Transverse colon (tissue), 4 donors: ENCODE data around the gene MTFP1. TPM values are rescaled to one million over a fixed set of nuclear protein-coding genes. Genes with fewer than 3 reads are reported as not detected.

Experiments
- DNase-seq: peaks from one replicate; pipeline ENCODE4 v3.0.0-alpha.2; 2019
- H3K27ac ChIP-seq, 4 donors: fragments of 200-600 bp; sonication (generic); 2 replicates each; pipeline ENCODE4 v1.5.1; 2016 to 2018; ENCODE audit warnings: inconsistent platforms in 4 of 4
- H3K27me3 ChIP-seq: fragments of 200-600 bp; sonication (generic); 2 replicates; pipeline ENCODE4 v1.5.1; 2017; ENCODE audit warnings: inconsistent platforms
- H3K36me3 ChIP-seq, 4 donors: fragments of 200-600 bp; sonication (generic); 2 replicates each; pipeline ENCODE4 v1.5.1; 2017 to 2019; ENCODE audit warnings: inconsistent platforms in 4 of 4
- H3K4me1 ChIP-seq, 4 donors: fragments of 200-600 bp; sonication (generic); 2 replicates each; pipeline ENCODE4 v1.5.1; 2017 to 2020; ENCODE audit warnings: inconsistent platforms in 4 of 4
- H3K4me3 ChIP-seq, 4 donors: fragments of 200-600 bp; sonication (generic); 1 replicate in 1 of 4; 2 replicates in 3 of 4; pipeline versions ENCODE4 v1.5.1 to v1.6.1; 2017 to 2019; ENCODE audit warnings: inconsistent platforms in 4 of 4
- H3K9me3 ChIP-seq, 2 donors: fragments of 200-600 bp; sonication (generic); 2 replicates each; pipeline ENCODE4 v1.5.1; 2017 to 2019; ENCODE audit warnings: inconsistent platforms in 2 of 2
- EP300 ChIP-seq: sonication (generic); formaldehyde crosslinking; IDR thresholded peaks from one replicate; pipeline ENCODE4 v1.6.1; 2017; ENCODE audit warnings: antibody characterized with exemption, low read depth
- POLR2A ChIP-seq: fragments of 450-650 bp; IDR thresholded peaks from one replicate; pipeline ENCODE4 v1.6.1; 2016; ENCODE audit warnings: antibody characterized with exemption, mild to moderate bottlenecking, moderate library complexity
- POLR2AphosphoS5 ChIP-seq, 3 donors: sonication (generic); formaldehyde crosslinking; IDR thresholded peaks; one replicate each; pipeline ENCODE4 v1.6.1; 2016; ENCODE audit warnings: antibody characterized with exemption in 3 of 3
- WGBS, 2 donors: methylation state at CpG; one replicate each; pipeline ENCODE4 v1.1.5; 2018; ENCODE audit warnings: low coverage in 1 of 2; 5-methylcytosine and 5-hydroxymethylcytosine counted together
- in situ Hi-C, 4 donors: fragments of 200-750 bp; cut with MboI; loops; one replicate each; pipeline versions ENCODE4 v1.15.0 to v1.15.1; 2017; ENCODE audit warnings: low sequenced_read_pairs in 3 of 4, low pct_ligation_motif_present in 1 of 4, low pct_unique_long_range_greater_than_20kb in 1 of 4
- intact Hi-C: fragments of 100-400 bp; cut with DNase I; formaldehyde crosslinking; loops from one replicate; pipeline ENCODE4 v1.15.1; 2023; ENCODE audit warnings: low total_unique reads
- total RNA-seq, 4 donors: library from RNA; depleted of rRNA; stranded (reverse); fragments of >200 nt; gene quantifications; one replicate each; pipeline ENCODE4 v1.1.0, GENCODE V29; 2016
- TF ChIP-seq, protein P1 (sequence below), 5 experiments: fragments of 200-600 bp in 3 of 5; fragments of 450-650 bp in 2 of 5; sonication (generic) in 3 of 5; IDR thresholded peaks; 1 replicate in 2 of 5; 2 replicates in 3 of 5; pipeline ENCODE4 v1.5.1; 2016 to 2017; ENCODE audit warnings: antibody characterized with exemption in 5 of 5, inconsistent platforms in 3 of 5, mild to moderate bottlenecking in 2 of 5, moderate library complexity in 1 of 5

Gene MTFP1
- total RNA-seq, 4 donors from 2014 or later = 2.0 to 48.6 (median 21.4) TPM

DNA sequence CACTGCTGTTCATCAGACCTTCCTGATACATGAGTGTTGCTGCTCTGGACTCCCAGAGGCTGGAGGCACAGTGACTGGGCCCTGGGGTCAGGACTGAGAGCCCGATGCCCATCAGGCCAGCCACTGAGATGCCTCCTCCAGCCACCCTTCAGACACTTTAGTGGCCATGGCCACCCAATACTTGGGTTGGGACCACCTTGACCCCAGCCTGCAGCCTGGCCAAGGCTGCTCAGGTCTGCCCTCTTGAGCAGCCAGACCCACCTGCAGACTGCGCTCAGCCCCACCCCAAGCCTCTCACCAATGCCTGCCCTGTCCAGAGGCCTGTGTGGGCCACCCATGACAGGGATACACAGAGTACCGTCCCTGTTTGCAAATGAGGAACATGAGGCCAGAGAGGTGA is 42.5 kb upstream of the MTFP1 start:
- WGBS, 2 donors = 67% methylated on average over 3 of the region's 3 CpGs; no CpG with 5 or more reads in 1 of the 2 donors
- H3K9me3 ChIP-seq = no peaks in the 10 kb centered on the region
- H3K27me3 ChIP-seq = no peaks in the 10 kb centered on the region
- intact Hi-C loops = loop anchor here (10.0 kb wide), 1 partner anchor 278 kb away; no protein-coding TSS in a partner anchor
- no peak for DNase-seq
- peaks cover 6 to 14% (median 11%) of the 10 kb centered on the region in 4 donors for H3K4me1 ChIP-seq
- in situ Hi-C loops = loop anchor here (10.0 to 25.0 kb wide), 6 partner anchors 96 to 278 kb away; partner anchors contain the start of genes CASTOR1 (in 2 of the 4) and OSM (in 1 of the 4)
- H3K4me3 ChIP-seq = no peak overlapping the region
- TF ChIP-seq EP300 (no peak), POLR2AphosphoS5 (IDR thresholded peaks at IDR 0.05) (no peak), POLR2A (no peak)
- TF ChIP-seq, protein P1, sequence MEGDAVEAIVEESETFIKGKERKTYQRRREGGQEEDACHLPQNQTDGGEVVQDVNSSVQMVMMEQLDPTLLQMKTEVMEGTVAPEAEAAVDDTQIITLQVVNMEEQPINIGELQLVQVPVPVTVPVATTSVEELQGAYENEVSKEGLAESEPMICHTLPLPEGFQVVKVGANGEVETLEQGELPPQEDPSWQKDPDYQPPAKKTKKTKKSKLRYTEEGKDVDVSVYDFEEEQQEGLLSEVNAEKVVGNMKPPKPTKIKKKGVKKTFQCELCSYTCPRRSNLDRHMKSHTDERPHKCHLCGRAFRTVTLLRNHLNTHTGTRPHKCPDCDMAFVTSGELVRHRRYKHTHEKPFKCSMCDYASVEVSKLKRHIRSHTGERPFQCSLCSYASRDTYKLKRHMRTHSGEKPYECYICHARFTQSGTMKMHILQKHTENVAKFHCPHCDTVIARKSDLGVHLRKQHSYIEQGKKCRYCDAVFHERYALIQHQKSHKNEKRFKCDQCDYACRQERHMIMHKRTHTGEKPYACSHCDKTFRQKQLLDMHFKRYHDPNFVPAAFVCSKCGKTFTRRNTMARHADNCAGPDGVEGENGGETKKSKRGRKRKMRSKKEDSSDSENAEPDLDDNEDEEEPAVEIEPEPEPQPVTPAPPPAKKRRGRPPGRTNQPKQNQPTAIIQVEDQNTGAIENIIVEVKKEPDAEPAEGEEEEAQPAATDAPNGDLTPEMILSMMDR (IDR thresholded peaks at IDR 0.05) = no peak
- H3K36me3 ChIP-seq = no peaks in the 10 kb centered on the region
- no peak overlapping the region for H3K27ac ChIP-seq

- H3K36me3 ChIP-seq = no peaks in the 10 kb centered on the region
- no peak overlapping the region for H3K27ac ChIP-seq
- no peaks in the 10 kb centered on the region for H3K9me3 ChIP-seq
- H3K4me3 ChIP-seq = no peak overlapping the region
- H3K27me3 ChIP-seq = no peaks in the 10 kb centered on the region
- in situ Hi-C loops (loop anchor here (10.0 to 25.0 kb wide), 6 partner anchors 99 to 281 kb away; partner anchors contain the start of genes CASTOR1 (in 2 of the 4) and OSM (in 1 of the 4)), intact Hi-C loops (loop anchor here (10.0 kb wide), 1 partner anchor 281 kb away; no protein-coding TSS in a partner anchor)
- H3K4me1 ChIP-seq = peaks cover 6 to 14% (median 11%) of the 10 kb centered on the region in 4 donors
- TF ChIP-seq POLR2A (no peak), POLR2AphosphoS5 (IDR thresholded peaks at IDR 0.05) (no peak), EP300 (no peak)
- TF ChIP-seq, protein P1 (IDR thresholded peaks at IDR 0.05) = no peak
- 94% methylated on average over 10 of the region's 10 CpGs; no CpG with 5 or more reads in 1 of the 2 donors for WGBS, 2 donors
- no peak for DNase-seq
Measured at GRCh38 chr22:30385942-30386341, 39.6 kb upstream of the MTFP1 start.

DNA sequence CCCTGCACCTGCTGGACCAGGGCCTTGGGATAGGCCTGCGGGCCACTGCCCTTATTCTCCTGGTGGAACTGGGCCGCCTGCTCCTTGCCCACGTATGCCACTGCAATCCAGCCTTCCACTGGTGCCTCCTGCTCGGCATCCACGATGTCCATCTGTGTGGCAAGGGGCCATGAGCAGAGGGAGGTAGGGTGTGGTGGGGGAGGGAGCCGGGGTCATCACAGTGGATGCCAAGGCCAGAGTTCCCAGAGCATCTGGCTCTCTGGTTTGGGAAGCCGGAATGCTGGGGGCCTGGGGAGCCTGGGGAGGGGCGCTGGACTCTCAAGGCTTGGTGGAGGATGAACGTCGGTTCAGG is 39.0 kb upstream of the MTFP1 start:
- Histone ChIP-seq H3K27ac (peak overlapping the region; percentile 71 to 85 (median 76)), H3K36me3 (no peaks in the 10 kb centered on the region), H3K9me3 (no peaks in the 10 kb centered on the region), H3K27me3 (no peaks in the 10 kb centered on the region), H3K4me1 (peaks cover 6 to 14% (median 11%) of the 10 kb centered on the region in 4 donors), H3K4me3 (peak overlapping the region; percentile 51 to 70 (median 59))
- TF ChIP-seq, protein P1 (IDR thresholded peaks at IDR 0.05) = no peak
- TF ChIP-seq POLR2A (no peak), POLR2AphosphoS5 (IDR thresholded peaks at IDR 0.05) (no peak), EP300 (no peak)
- DNase-seq = peak; percentile 14
- 26% methylated on average over 10 of the region's 10 CpGs; no CpG with 5 or more reads in 1 of the 2 donors for WGBS, 2 donors
- intact Hi-C loops (loop anchor here (10.0 kb wide), 1 partner anchor 282 kb away; no protein-coding TSS in a partner anchor), in situ Hi-C loops (loop anchor here (10.0 to 25.0 kb wide), 6 partner anchors 99 to 282 kb away; partner anchors contain the start of genes CASTOR1 (in 2 of the 4) and OSM (in 1 of the 4))

DNA sequence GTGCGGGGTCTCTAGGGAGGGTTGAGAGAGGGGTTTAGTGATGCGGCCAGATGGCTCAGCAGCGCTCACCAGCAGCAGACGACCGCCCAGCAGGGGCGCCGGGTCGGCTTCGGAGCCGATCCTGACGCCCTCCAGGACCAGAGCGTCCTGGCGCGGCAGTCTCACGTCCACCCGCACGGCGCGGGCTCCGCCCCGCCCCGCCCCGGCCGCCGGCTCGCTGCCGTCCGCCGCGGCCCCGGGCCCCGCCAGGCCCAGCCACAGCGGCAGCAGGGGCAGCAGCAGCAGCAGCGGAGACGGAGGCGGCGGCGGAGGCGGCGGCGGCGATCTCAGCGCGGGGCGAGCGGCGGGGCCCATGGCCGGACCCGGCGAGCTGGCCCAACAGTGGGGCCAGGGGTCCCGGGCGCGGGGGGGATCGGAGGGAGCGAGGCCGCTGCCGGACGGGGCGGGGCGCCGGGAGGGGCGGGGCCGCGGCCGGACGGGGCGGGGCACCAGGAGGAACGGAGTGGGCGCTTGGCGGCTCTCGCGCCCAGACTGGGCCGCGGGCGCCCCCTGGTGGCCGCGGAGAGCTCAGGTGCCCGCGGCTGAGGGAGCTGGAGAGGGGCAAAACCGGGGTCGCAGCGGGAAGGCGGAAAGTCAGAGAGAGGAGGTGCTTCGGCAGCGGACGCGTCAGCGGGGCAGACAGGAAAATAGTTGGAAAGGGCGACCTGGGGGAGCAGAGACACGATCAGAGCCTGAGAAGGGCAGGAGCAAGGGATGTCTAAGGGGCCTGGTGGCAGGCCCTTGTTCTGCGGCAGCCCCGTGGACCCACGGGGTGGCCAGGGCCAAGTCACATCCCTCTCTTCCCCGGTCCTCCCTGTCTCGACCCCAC is 38.4 kb upstream of the MTFP1 start, which contains the start of gene RNF215:
RNF215 (minus strand) TSS at position 452 of the 868 bp plus-strand sequence; CDS start at position 354, 98 bp downstream.
- WGBS, 2 donors = 1% methylated on average over 68 of the region's 95 CpGs; no CpG with 5 or more reads in 1 of the 2 donors

More for the DNA sequence above, 38.4 kb upstream of the MTFP1 start, which contains the start of gene RNF215:
- H3K36me3 ChIP-seq = no peaks in the 10 kb centered on the region
- peak; percentile 88 for DNase-seq
- intact Hi-C loops (loop anchor here (1.0 to 10.0 kb wide), 2 partner anchors 99 to 282 kb away; no protein-coding TSS in a partner anchor), in situ Hi-C loops (loop anchor here (10.0 to 25.0 kb wide), 6 partner anchors 100 to 282 kb away; partner anchors contain the start of genes CASTOR1 (in 2 of the 4) and OSM (in 1 of the 4))
- H3K4me3 ChIP-seq = peak within 1 kb of the TSS; percentile 51 to 70 (median 59)
- H3K4me1 ChIP-seq = peaks cover 6 to 14% (median 11%) of the 10 kb centered on the region in 4 donors
- H3K27me3 ChIP-seq = no peaks in the 10 kb centered on the region
- peak within 1 kb of the TSS; percentile 71 to 85 (median 76) for H3K27ac ChIP-seq
- TF ChIP-seq EP300 (no peak), POLR2AphosphoS5 (IDR thresholded peaks at IDR 0.05) (no peak), POLR2A (no peak)
- TF ChIP-seq, protein P1 (IDR thresholded peaks at IDR 0.05) = peak; percentile 90 to 96 (median 92)
- no peaks in the 10 kb centered on the region for H3K9me3 ChIP-seq
